HCT116 (cell line): ENCODE results near the gene KRT13. TPM values are rescaled to one million over a fixed set of nuclear protein-coding genes. Genes with fewer than 3 reads are reported as not detected.

Source experiments
- ATAC-seq: fragments of 200-7000 bp; cut with Tn5 transposase; 2 replicates; pipeline ENCODE4 v1.9.1; 2020; ENCODE audit warnings: mild to moderate bottlenecking, moderate library complexity
- BruUV-seq: library from RNA; stranded (reverse); fragments of 400-500 nt; replicated peaks from 2 replicates; lab custom pipeline; 2021; lab: Mats Ljungman, UMichigan
- CTCF ChIA-PET: fragments of 300-600 bp; sonication (Branson Sonifier 250); formaldehyde crosslinking; loops from one replicate; lab custom pipeline; 2021; ENCODE audit warnings: antibody characterized with exemption; lab: Charles Lee
- POLR2A ChIA-PET: fragments of 300-600, 350-600 bp; sonication (Branson Sonifier 250); formaldehyde crosslinking; loops from one replicate; lab custom pipeline; 2021; ENCODE audit warnings: antibody characterized with exemption; lab: Charles Lee
- RAD21 ChIA-PET, 2 experiments: fragments of 300-600 bp; sonication (Branson Sonifier 250); formaldehyde crosslinking; loops; one replicate each; lab custom pipeline; 2023; ENCODE audit warnings: low total read pairs in 2 of 2; ENCODE audit not compliant: uncharacterized antibody in 2 of 2, unreplicated experiment in 2 of 2, low non-redundant PET in 1 of 2; lab: Charles Lee
- DNase-seq: peaks from one replicate; pipeline ENCODE4 v3.0.0-alpha.2; 2010; ENCODE audit warnings: low read depth, low spot score
- H2AFZ ChIP-seq: fragments of 200-600 bp; shearing (Covaris generic), sonication (generic); 2 replicates; pipeline ENCODE4 v1.6.1; 2017; ENCODE audit warnings: low read depth, mixed run types, mixed read lengths, antibody characterized with exemption, low read length; ENCODE audit not compliant: poor library complexity, severe bottlenecking
- H3K27ac ChIP-seq: 2 replicates; pipeline ENCODE4 v1.5.1; 2012; ENCODE audit warnings: low read depth, low read length
- H3K27me3 ChIP-seq: fragments of 200-600 bp; sonication (generic); 2 replicates; pipeline ENCODE4 v1.6.1; 2016; ENCODE audit warnings: mixed run types, low read length, mixed read lengths; ENCODE audit not compliant: insufficient read depth
- H3K36me3 ChIP-seq, 2 experiments: fragments of 200-500 bp in 1 of 2; fragments of 200-600 bp in 1 of 2; sonication (Bioruptor generic) in 1 of 2; sonication (generic) in 1 of 2; 2 replicates each; pipeline versions ENCODE4 v1.5.1 to v1.6.1; 2014 to 2016; ENCODE audit warnings: low read length in 2 of 2, inconsistent platforms in 1 of 2, mixed read lengths in 1 of 2, mixed run types in 1 of 2; ENCODE audit not compliant: insufficient read depth in 2 of 2, control insufficient read depth in 1 of 2
- H3K4me1 ChIP-seq, 2 experiments: fragments of 200-600 bp in 1 of 2; sonication (generic) in 1 of 2; 2 replicates each; pipeline versions ENCODE4 v1.5.1 to v1.6.1; 2012 to 2017; ENCODE audit warnings: low read length in 2 of 2, inconsistent platforms in 1 of 2, mild to moderate bottlenecking in 1 of 2, mixed read lengths in 1 of 2, mixed run types in 1 of 2, moderate library complexity in 1 of 2; ENCODE audit not compliant: insufficient read depth in 2 of 2, control insufficient read depth in 1 of 2
- H3K4me2 ChIP-seq: fragments of 200-600 bp; sonication (generic); 2 replicates; pipeline ENCODE4 v1.6.1; 2017; ENCODE audit warnings: mixed run types, low read length, mixed read lengths
- H3K4me3 ChIP-seq, 2 experiments: fragments of 200-600 bp in 1 of 2; sonication (generic) in 1 of 2; replicated peaks in 1 of 2; 2 replicates each; pipeline ENCODE4 v1.5.1; 2011 to 2016; ENCODE audit warnings: low read length in 2 of 2, control low read depth in 1 of 2, low read depth in 1 of 2, mild to moderate bottlenecking in 1 of 2, mixed read lengths in 1 of 2, mixed run types in 1 of 2
- H3K79me2 ChIP-seq: fragments of 200-600 bp; sonication (generic); 2 replicates; pipeline ENCODE4 v1.6.1; 2017; ENCODE audit warnings: mild to moderate bottlenecking, mixed run types, low read length, moderate library complexity, mixed read lengths; ENCODE audit not compliant: insufficient read depth
- H3K9ac ChIP-seq: fragments of 200-600 bp; sonication (generic); 2 replicates; pipeline ENCODE4 v1.6.1; 2016; ENCODE audit warnings: low read length, mixed read lengths
- H3K9me2 ChIP-seq: fragments of 200-600 bp; sonication (generic), shearing (Covaris generic); 2 replicates; pipeline ENCODE4 v1.6.1; 2017; ENCODE audit warnings: mixed run types, mild to moderate bottlenecking, moderate library complexity; ENCODE audit not compliant: insufficient read depth
- H3K9me3 ChIP-seq, 2 experiments: fragments of 200-500 bp in 1 of 2; fragments of 200-600 bp in 1 of 2; sonication (Bioruptor generic) in 1 of 2; sonication (generic) in 1 of 2; 2 replicates each; pipeline ENCODE4 v1.6.1; 2014 to 2017; ENCODE audit warnings: low read length in 2 of 2, mixed read lengths in 2 of 2, inconsistent platforms in 1 of 2, low read depth in 1 of 2, mild to moderate bottlenecking in 1 of 2, mixed run types in 1 of 2, moderate library complexity in 1 of 2; ENCODE audit not compliant: control insufficient read depth in 1 of 2, insufficient read depth in 1 of 2
- H4K20me1 ChIP-seq: fragments of 200-600 bp; sonication (generic), shearing (Covaris generic); 2 replicates; pipeline ENCODE4 v1.6.1; 2017; ENCODE audit warnings: mixed run types, mild to moderate bottlenecking, moderate library complexity; ENCODE audit not compliant: insufficient read depth
- CBX3 ChIP-seq: IDR thresholded peaks from 2 replicates; pipeline ENCODE4 v1.6.1; 2012; ENCODE audit warnings: low read depth
- CEBPB ChIP-seq: IDR thresholded peaks from 2 replicates; pipeline ENCODE4 v1.6.1; 2012; ENCODE audit warnings: low read depth
- CTCF ChIP-seq, 3 experiments: fragments of 200-600 bp in 1 of 3; sonication (generic) in 1 of 3; IDR thresholded peaks in 2 of 3; conservative IDR thresholded peaks in 1 of 3; 2 replicates each; pipeline ENCODE4 v1.5.1; 2012 to 2017; ENCODE audit warnings: low read depth in 2 of 3, low read length in 2 of 3, antibody characterized with exemption in 1 of 3, borderline replicate concordance in 1 of 3, control low read depth in 1 of 3, mild to moderate bottlenecking in 1 of 3, mixed read lengths in 1 of 3, mixed run types in 1 of 3, moderate library complexity in 1 of 3; ENCODE audit not compliant: insufficient read depth in 1 of 3
- EGR1 ChIP-seq: IDR thresholded peaks from 2 replicates; pipeline ENCODE4 v1.6.1; 2012; ENCODE audit warnings: low read depth
- ELF1 ChIP-seq: IDR thresholded peaks from 2 replicates; pipeline ENCODE4 v1.6.1; 2012; ENCODE audit warnings: low read depth, borderline replicate concordance
- EZH2 ChIP-seq: fragments of 200-600 bp; sonication (generic); IDR thresholded peaks from 2 replicates; pipeline ENCODE4 v1.6.1; 2017; ENCODE audit warnings: antibody characterized with exemption, mixed run types
- FOSL1 ChIP-seq: IDR thresholded peaks from 2 replicates; pipeline ENCODE4 v1.6.1; 2012; ENCODE audit warnings: low read depth
- JUND ChIP-seq: IDR thresholded peaks from 2 replicates; pipeline ENCODE4 v1.6.1; 2012
- MAX ChIP-seq: IDR thresholded peaks from 2 replicates; pipeline ENCODE4 v1.6.1; 2012
- POLR2A ChIP-seq: IDR thresholded peaks from 2 replicates; pipeline ENCODE4 v1.7.0; 2011; ENCODE audit warnings: borderline replicate concordance; ENCODE audit not compliant: insufficient read depth, insufficient read length; ENCODE audit errors: extremely low read depth
- RAD21 ChIP-seq: IDR thresholded peaks from 2 replicates; pipeline ENCODE4 v1.6.1; 2012; ENCODE audit warnings: low read depth, mild to moderate bottlenecking
- REST ChIP-seq: IDR thresholded peaks from 2 replicates; pipeline ENCODE4 v1.6.1; 2012; ENCODE audit warnings: low read depth
- SIN3A ChIP-seq: IDR thresholded peaks from 2 replicates; pipeline ENCODE4 v1.6.1; 2012; ENCODE audit warnings: low read depth
- SP1 ChIP-seq: IDR thresholded peaks from 2 replicates; pipeline ENCODE4 v1.6.1; 2012; ENCODE audit warnings: low read depth
- SRF ChIP-seq: IDR thresholded peaks from 2 replicates; pipeline ENCODE4 v1.6.1; 2012; ENCODE audit warnings: low read depth
- TCF7L2 ChIP-seq: IDR thresholded peaks from 2 replicates; pipeline ENCODE4 v1.7.0; 2011; ENCODE audit warnings: borderline replicate concordance, inconsistent platforms; ENCODE audit not compliant: insufficient read depth, insufficient read length; ENCODE audit errors: extremely low read depth
- YY1 ChIP-seq: IDR thresholded peaks from 2 replicates; pipeline ENCODE4 v1.6.1; 2011; ENCODE audit warnings: low read length, low read depth, moderate library complexity, mild to moderate bottlenecking; ENCODE audit not compliant: insufficient replicate concordance; ENCODE audit errors: extremely low read depth
- ZBTB33 ChIP-seq: IDR thresholded peaks from 2 replicates; pipeline ENCODE4 v1.6.1; 2011; ENCODE audit warnings: mild to moderate bottlenecking, low read length, moderate library complexity; ENCODE audit not compliant: insufficient replicate concordance; ENCODE audit errors: extremely low read depth
- ZFX ChIP-seq: fragments of 450-650 bp; IDR thresholded peaks from 2 replicates; pipeline ENCODE4 v1.6.1; 2017
- intact Hi-C: fragments of 100-400 bp; cut with micrococcal nuclease; formaldehyde crosslinking; loops from 2 replicates; pipeline ENCODE4 v1.10.0; 2022
- total RNA-seq: library from RNA; stranded (reverse); gene quantifications from one replicate; pipeline ENCODE4 v1.2.1, GENCODE V29; 2021; ENCODE audit not compliant: unreplicated experiment
- TF ChIP-seq, protein P1 (sequence below): IDR thresholded peaks from 2 replicates; pipeline ENCODE4 v1.6.1; 2012

KRT13 gene
- total RNA-seq, 1 experiment from 2014 or later: 3.7 TPM

- Histone ChIP-seq H3K9me2 (no peaks in the 10 kb centered on the region), H3K4me2 (no peak overlapping the region), H3K4me3 (no peak overlapping the region), H4K20me1 (no peaks in the 10 kb centered on the region), H2AFZ (no peak overlapping the region), H3K9me3 (peaks cover 0 to 5% of the 10 kb centered on the region in 2 experiments; a peak in 1 of 4 replicates), H3K27me3 (no peaks in the 10 kb centered on the region), H3K4me1 (peaks cover 30 to 62% of the 10 kb centered on the region in 2 experiments), H3K79me2 (no peaks in the 10 kb centered on the region), H3K36me3 (no peaks in the 10 kb centered on the region), H3K27ac (no peak overlapping the region), H3K9ac (no peak overlapping the region)
- BruUV-seq: no TSS peak
- intact Hi-C loops: no loop called here
- POLR2A ChIA-PET: interaction anchor here (4.2 to 5.5 kb wide), 2 partner anchors 26 to 97 kb away, joined by 25 to 148 read pairs; partner anchors contain the start of genes KRT15 and KRT19
- CTCF ChIA-PET: interaction anchor here (1.4 to 7.3 kb wide), 4 partner anchors 28 to 112 kb away, joined by 3 to 203 read pairs (median 110); partner anchors contain the start of gene KRT15
- ATAC-seq (no peak), DNase-seq (no peak)
- TF ChIP-seq SIN3A (no peak), YY1 (no peak), POLR2A (no peak), JUND (no peak), SP1 (no peak), CEBPB (no peak), ZFX (no peak), ELF1 (no peak), TCF7L2 (no peak), RAD21 (no peak), FOSL1 (no peak), EZH2 (no peak), CBX3 (no peak), SRF (no peak), ZBTB33 (no peak), EGR1 (no peak), CTCF (IDR thresholded peaks at IDR 0.05 in 2 of 3, conservative IDR thresholded peaks at IDR 0.05 in 1 of 3; ENCODE audit: borderline replicate concordance in 1 of 3, insufficient read depth in 1 of 3, low read depth in 2 of 3, low read length in 2 of 3) (no peak), MAX (no peak), REST (no peak)
- TF ChIP-seq, protein P1, sequence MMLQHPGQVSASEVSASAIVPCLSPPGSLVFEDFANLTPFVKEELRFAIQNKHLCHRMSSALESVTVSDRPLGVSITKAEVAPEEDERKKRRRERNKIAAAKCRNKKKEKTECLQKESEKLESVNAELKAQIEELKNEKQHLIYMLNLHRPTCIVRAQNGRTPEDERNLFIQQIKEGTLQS: no peak
- RAD21 ChIA-PET: no interaction called here
Measured at GRCh38 chr17:41551365-41551764, 46.0 kb upstream of the KRT13 start.
